T-helper 9 cell (primary cell): Measurements from ENCODE around the gene GRID1.
A peak's percentile ranks its signal among the peaks of the same experiment; 100 is the strongest.

Source experiments
- DNase-seq: peaks from one replicate; pipeline ENCODE4 v3.0.0-alpha.2; 2020

GRID1 gene

GRCh38 chr10:85606401-85606800, 760.2 kb downstream of the GRID1 start:
- DNase-seq, result no peak

- DNase-seq, result no peak
Measured at GRCh38 chr10:85604884-85605283, 761.7 kb downstream of the GRID1 start.

- DNase-seq, result no peak
Measured at GRCh38 chr10:85604136-85604725, 762.4 kb downstream of the GRID1 start.

GRCh38 chr10:85603151-85603940, 763.2 kb downstream of the GRID1 start:
- DNase-seq, result peak; percentile 8

GRCh38 chr10:85602713-85603112, 763.9 kb downstream of the GRID1 start:
- DNase-seq, result no peak

- no peak for DNase-seq
Measured at GRCh38 chr10:85602306-85602705, 764.3 kb downstream of the GRID1 start.

- no peak for DNase-seq
Measured at GRCh38 chr10:85601526-85601925, 765.1 kb downstream of the GRID1 start.

- no peak for DNase-seq
Measured at GRCh38 chr10:85600744-85601081, 765.9 kb downstream of the GRID1 start.

- DNase-seq, result no peak
Measured at GRCh38 chr10:85600026-85600743, 766.4 kb downstream of the GRID1 start.

GRCh38 chr10:85599081-85599480, 767.5 kb downstream of the GRID1 start:
- DNase-seq, result no peak

- no peak for DNase-seq
Measured at GRCh38 chr10:85598646-85599045, 767.9 kb downstream of the GRID1 start.

GRCh38 chr10:85597006-85597405, 769.6 kb downstream of the GRID1 start:
- no peak for DNase-seq

GRCh38 chr10:85596389-85596788, 770.2 kb downstream of the GRID1 start:
- DNase-seq, result no peak

- no peak for DNase-seq
Measured at GRCh38 chr10:85594239-85594638, 772.4 kb downstream of the GRID1 start.

- no peak for DNase-seq
Measured at GRCh38 chr10:85593226-85593772, 773.3 kb downstream of the GRID1 start.

- no peak for DNase-seq
Measured at GRCh38 chr10:85581371-85581770, 785.2 kb downstream of the GRID1 start.

- no peak for DNase-seq
Measured at GRCh38 chr10:85580585-85580984, 786.0 kb downstream of the GRID1 start.

- no peak for DNase-seq
Measured at GRCh38 chr10:85578860-85579259, 787.7 kb downstream of the GRID1 start.

- DNase-seq, result no peak
Measured at GRCh38 chr10:85575441-85575840, 791.2 kb downstream of the GRID1 start.

- DNase-seq, result no peak
Measured at GRCh38 chr10:85570871-85571270, 795.7 kb downstream of the GRID1 start.

GRCh38 chr10:85565381-85565780, 801.2 kb downstream of the GRID1 start:
- DNase-seq, result no peak

- no peak for DNase-seq
Measured at GRCh38 chr10:85558533-85558932, 808.1 kb downstream of the GRID1 start.

GRCh38 chr10:85557706-85558105, 808.9 kb downstream of the GRID1 start:
- DNase-seq, result no peak

- DNase-seq, result no peak
Measured at GRCh38 chr10:85557077-85557476, 809.5 kb downstream of the GRID1 start.
